ENCODE results near the gene INPP5K. TPM values are rescaled to one million over a fixed set of nuclear protein-coding genes. Genes with fewer than 3 reads are reported as not detected.
A peak's percentile ranks its signal among the peaks of the same experiment; 100 is the strongest.

The INPP5K gene
- total RNA-seq, 1 experiment from 2014 or later, result 29.4 TPM

- H3K4me1 ChIP-seq (ENCODE audit: insufficient read depth, low read length), result no peaks in the 10 kb centered on the region
- no peak overlapping the region for H2BK20ac ChIP-seq (ENCODE audit: low read depth, low read length, poor library complexity, severe bottlenecking)
- H2BK15ac ChIP-seq (ENCODE audit: low read depth, low read length), result no peak overlapping the region
- H4K5ac ChIP-seq (ENCODE audit: insufficient read length, low read depth, low read length), result no peak overlapping the region
- no peak overlapping the region for H3K23ac ChIP-seq (ENCODE audit: insufficient read length, low read depth, low read length)
- H3K18ac ChIP-seq (ENCODE audit: insufficient read length, low read depth, low read length), result no peak overlapping the region
- H4K20me1 ChIP-seq (ENCODE audit: control insufficient read depth, insufficient read depth, insufficient read length), result no peaks in the 10 kb centered on the region
- Mint-ChIP-seq H3K4me1 (peaks cover 2 to 6% of the 10 kb centered on the region in 2 experiments; a peak in 2 of 4 replicates), H3K36me3 (ENCODE audit: insufficient read depth in 1 of 3, low read depth in 3 of 3) (peaks cover 2 to 70% (median 57%) of the 10 kb centered on the region in 3 experiments; a peak in 6 of 7 replicates), H3K27ac (peak overlapping the region in 1 of 3 experiments; percentile 18; a peak in 2 of 7 replicates), H3K9me3 (no peaks in the 10 kb centered on the region; a peak in 1 of 5 replicates), H3K27me3 (ENCODE audit: low read depth) (no peaks in the 10 kb centered on the region), H3K4me3 (no peak overlapping the region)
- no peak overlapping the region for H2BK120ac ChIP-seq (ENCODE audit: low read depth, low read length, poor library complexity, severe bottlenecking)
- H3K14ac ChIP-seq (ENCODE audit: insufficient read depth, low read length), result no peak overlapping the region
- H3K27me3 ChIP-seq (ENCODE audit: insufficient read depth, low read length), result no peaks in the 10 kb centered on the region
- H4K91ac ChIP-seq (ENCODE audit: insufficient read length, low read depth, low read length), result no peak overlapping the region
- H3K56ac ChIP-seq (ENCODE audit: insufficient read length, low read depth, low read length), result no peak overlapping the region
- no peak overlapping the region for H3K9ac ChIP-seq (ENCODE audit: extremely low read depth, insufficient read length, low read length)
- H3T11ph ChIP-seq (ENCODE audit: low read length), result no peak overlapping the region
- H2BK5ac ChIP-seq (ENCODE audit: insufficient read length, low read length), result no peak overlapping the region
- H2AFZ ChIP-seq (ENCODE audit: low read length), result no peak overlapping the region
- H2AK5ac ChIP-seq (ENCODE audit: insufficient read length, low read length), result no peak overlapping the region
- TF ChIP-seq CTCF (conservative IDR thresholded peaks at IDR 0.05), result no peak
- no peak overlapping the region for H3K4ac ChIP-seq (ENCODE audit: low read depth, low read length)
- H3K4me2 ChIP-seq (ENCODE audit: insufficient read depth, insufficient read length, low read length), result no peak overlapping the region
- no peak overlapping the region for H2BK12ac ChIP-seq (ENCODE audit: insufficient read length, low read depth, low read length)
- no peaks in the 10 kb centered on the region for H3K23me2 ChIP-seq (ENCODE audit: insufficient read length, low read depth, low read length, poor library complexity, severe bottlenecking)
- H3K9me3 ChIP-seq (ENCODE audit: control insufficient read depth, low read depth, low read length), result no peaks in the 10 kb centered on the region
- no CpG with 5 or more reads among the region's 26 CpGs for WGBS (ENCODE audit: extremely low coverage, insufficient read length, low lambda C conversion rate)
- H3K27ac ChIP-seq (ENCODE audit: insufficient read length, low read depth, low read length), result no peak overlapping the region
- H3K79me1 ChIP-seq (ENCODE audit: insufficient read depth, low read depth, low read length, poor library complexity, severe bottlenecking), result no peaks in the 10 kb centered on the region
- no peaks in the 10 kb centered on the region for H3K79me2 ChIP-seq (ENCODE audit: insufficient read depth, low read length)
- no peak overlapping the region for H4K8ac ChIP-seq (replicated peaks; ENCODE audit: insufficient read length, low read depth, low read length)
- no peak for DNase-seq
Observed at GRCh38 chr17:1478418-1478817, 38.0 kb downstream of the INPP5K start.

All from H9 (cell line).